A549 (cell line): ENCODE data around the gene RAD18.

Experiments used
- BCL3 ChIP-seq: fragments of >200 bp; sonication (Bioruptor Twin); formaldehyde crosslinking; IDR thresholded peaks from 3 replicates; pipeline ENCODE4 v1.6.1; 2016
- BHLHE40 ChIP-seq: IDR thresholded peaks from 2 replicates; pipeline ENCODE4 v1.6.1; 2012; ENCODE audit warnings: low read depth, low read length, inconsistent platforms
- CEBPB ChIP-seq, 2 experiments: fragments of >200 bp in 1 of 2; sonication (Bioruptor Twin) in 1 of 2; formaldehyde crosslinking in 1 of 2; IDR thresholded peaks; 2 replicates each; pipeline ENCODE4 v1.6.1; 2012 to 2016
- CTCF ChIP-seq: fragments of >200 bp; sonication (Bioruptor Twin); formaldehyde crosslinking; IDR thresholded peaks from 3 replicates; pipeline ENCODE4 v1.5.1; 2016
- HDAC2 ChIP-seq: fragments of 200-600 bp; sonication (generic); IDR thresholded peaks from 2 replicates; pipeline ENCODE4 v1.6.1; 2016
- JUN ChIP-seq, 2 experiments: fragments of >200 bp; sonication (Bioruptor Twin); formaldehyde crosslinking; IDR thresholded peaks; 2 replicates in 1 of 2; 3 replicates in 1 of 2; pipeline ENCODE4 v1.6.1; 2016 to 2017
- PHF8 ChIP-seq: fragments of 200-600 bp; sonication (generic); IDR thresholded peaks from 2 replicates; pipeline ENCODE4 v1.6.1; 2016; ENCODE audit warnings: low read depth, mild to moderate bottlenecking, antibody characterized with exemption, moderate library complexity, borderline replicate concordance
- POLR2A ChIP-seq: IDR thresholded peaks from 2 replicates; pipeline ENCODE4 v1.6.1; 2012; ENCODE audit warnings: mild to moderate bottlenecking, low read length

- no peak for TF ChIP-seq POLR2A
- TF ChIP-seq CEBPB (IDR thresholded peaks at IDR 0.05) = no peak
- TF ChIP-seq CTCF = no peak
- TF ChIP-seq JUN (IDR thresholded peaks at IDR 0.05) = no peak
- TF ChIP-seq HDAC2 = no peak
- no peak for TF ChIP-seq BHLHE40
- no peak for TF ChIP-seq PHF8
- no peak for TF ChIP-seq BCL3
These were observed 77.5 kb downstream of the RAD18 start for GRCh38 chr3:8885536-8886316.
